ENCODE data around the gene DCTN3. TPM values are rescaled to one million over a fixed set of nuclear protein-coding genes. Genes with fewer than 3 reads are reported as not detected.

Gene DCTN3
- total and polyA plus RNA-seq, 10 of the 15 experiments (the other 5 are each of a cell fraction or from before 2014, with no cell fraction given), result 19.0 to 120 (median 71.8) TPM

DNA sequence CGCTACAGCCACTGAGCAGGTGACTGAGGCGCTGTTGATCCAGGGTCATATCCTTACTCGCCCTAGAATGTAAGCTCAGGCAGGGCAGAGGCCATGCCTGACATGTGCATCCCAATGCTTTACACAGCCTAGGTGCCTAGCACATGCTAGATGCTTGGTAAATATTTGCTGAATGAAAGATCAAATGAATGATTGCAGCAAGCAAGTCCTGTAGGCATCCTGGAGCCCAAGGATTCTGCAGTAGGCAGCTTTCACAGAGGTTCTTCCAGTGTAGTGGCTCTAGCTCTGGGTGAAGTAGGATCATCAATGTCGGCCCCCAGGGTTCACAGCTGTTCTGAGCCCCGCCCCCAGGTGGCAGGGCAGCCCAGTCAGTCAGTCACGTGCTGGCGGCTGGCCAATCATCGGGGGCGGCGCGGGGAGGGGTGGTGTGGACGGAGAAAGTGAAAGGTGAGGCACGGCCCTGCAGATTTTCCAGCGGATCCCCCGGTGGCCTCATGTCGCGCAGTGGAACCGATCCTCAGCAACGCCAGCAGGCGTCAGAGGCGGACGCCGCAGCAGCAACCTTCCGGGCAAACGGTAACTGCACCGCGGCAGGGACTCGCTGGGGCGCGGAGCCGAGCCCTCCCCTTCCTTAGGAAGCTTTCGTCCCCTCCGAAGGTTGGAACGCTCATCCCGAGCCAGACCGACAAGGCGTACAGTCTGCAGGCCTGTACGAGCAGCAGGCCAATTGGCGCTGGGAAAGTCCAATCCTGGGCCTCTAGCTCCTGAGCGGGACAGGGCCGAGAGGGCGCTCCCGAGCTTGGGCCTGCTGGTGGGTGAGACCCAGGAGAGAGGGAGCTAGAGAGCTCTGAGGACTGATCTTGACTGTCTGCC lies 26.2 kb upstream of the DCTN3 start, which contains the start of gene GALT (continued):
- no peak for TF ChIP-seq ZNF592 (IDR thresholded peaks at IDR 0.05)
- no peak for TF ChIP-seq ATF2 (IDR thresholded peaks at IDR 0.05; ENCODE audit: low read length)
- TF ChIP-seq NFYA (IDR thresholded peaks at IDR 0.05; ENCODE audit: borderline replicate concordance, low read depth, low read length), result no peak; the same call in 1 of the 2 replicates
- TF ChIP-seq NFYB (IDR thresholded peaks at IDR 0.05; ENCODE audit: insufficient read depth, low read depth, low read length), result peak; percentile 98
- no peak for TF ChIP-seq HDAC2 (IDR thresholded peaks at IDR 0.05)
- TF ChIP-seq NR2C1 (IDR thresholded peaks at IDR 0.05), result 0 out of 2 replicates have a peak, but pooled peaks have one; percentile 32
- no peak for TF ChIP-seq KDM1A (IDR thresholded peaks at IDR 0.05; ENCODE audit: borderline replicate concordance)
- TF ChIP-seq ZNF207 (IDR thresholded peaks at IDR 0.05; ENCODE audit: borderline replicate concordance), result 0 out of 2 replicates have a peak, but pooled peaks have one; percentile 36
- no peak for TF ChIP-seq IRF5 (IDR thresholded peaks at IDR 0.05; ENCODE audit: borderline replicate concordance)
- TF ChIP-seq, protein P1, sequence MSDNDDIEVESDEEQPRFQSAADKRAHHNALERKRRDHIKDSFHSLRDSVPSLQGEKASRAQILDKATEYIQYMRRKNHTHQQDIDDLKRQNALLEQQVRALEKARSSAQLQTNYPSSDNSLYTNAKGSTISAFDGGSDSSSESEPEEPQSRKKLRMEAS (IDR thresholded peaks at IDR 0.05; ENCODE audit: low read depth, low read length), result peak; percentile 99
- TF ChIP-seq SMARCA5 (IDR thresholded peaks at IDR 0.05), result peak; percentile 68
- TF ChIP-seq IRF4 (IDR thresholded peaks at IDR 0.05; ENCODE audit: low read depth, low read length), result 0 out of 2 replicates have a peak, but pooled peaks have one; percentile 47
- peak; percentile 63; the same call in 1 of the 2 replicates for TF ChIP-seq POLR2AphosphoS5 (IDR thresholded peaks at IDR 0.05; ENCODE audit: low read length)
- TF ChIP-seq ZBED1 (IDR thresholded peaks at IDR 0.05; ENCODE audit: borderline replicate concordance), result no peak
- TF ChIP-seq, protein P2, sequence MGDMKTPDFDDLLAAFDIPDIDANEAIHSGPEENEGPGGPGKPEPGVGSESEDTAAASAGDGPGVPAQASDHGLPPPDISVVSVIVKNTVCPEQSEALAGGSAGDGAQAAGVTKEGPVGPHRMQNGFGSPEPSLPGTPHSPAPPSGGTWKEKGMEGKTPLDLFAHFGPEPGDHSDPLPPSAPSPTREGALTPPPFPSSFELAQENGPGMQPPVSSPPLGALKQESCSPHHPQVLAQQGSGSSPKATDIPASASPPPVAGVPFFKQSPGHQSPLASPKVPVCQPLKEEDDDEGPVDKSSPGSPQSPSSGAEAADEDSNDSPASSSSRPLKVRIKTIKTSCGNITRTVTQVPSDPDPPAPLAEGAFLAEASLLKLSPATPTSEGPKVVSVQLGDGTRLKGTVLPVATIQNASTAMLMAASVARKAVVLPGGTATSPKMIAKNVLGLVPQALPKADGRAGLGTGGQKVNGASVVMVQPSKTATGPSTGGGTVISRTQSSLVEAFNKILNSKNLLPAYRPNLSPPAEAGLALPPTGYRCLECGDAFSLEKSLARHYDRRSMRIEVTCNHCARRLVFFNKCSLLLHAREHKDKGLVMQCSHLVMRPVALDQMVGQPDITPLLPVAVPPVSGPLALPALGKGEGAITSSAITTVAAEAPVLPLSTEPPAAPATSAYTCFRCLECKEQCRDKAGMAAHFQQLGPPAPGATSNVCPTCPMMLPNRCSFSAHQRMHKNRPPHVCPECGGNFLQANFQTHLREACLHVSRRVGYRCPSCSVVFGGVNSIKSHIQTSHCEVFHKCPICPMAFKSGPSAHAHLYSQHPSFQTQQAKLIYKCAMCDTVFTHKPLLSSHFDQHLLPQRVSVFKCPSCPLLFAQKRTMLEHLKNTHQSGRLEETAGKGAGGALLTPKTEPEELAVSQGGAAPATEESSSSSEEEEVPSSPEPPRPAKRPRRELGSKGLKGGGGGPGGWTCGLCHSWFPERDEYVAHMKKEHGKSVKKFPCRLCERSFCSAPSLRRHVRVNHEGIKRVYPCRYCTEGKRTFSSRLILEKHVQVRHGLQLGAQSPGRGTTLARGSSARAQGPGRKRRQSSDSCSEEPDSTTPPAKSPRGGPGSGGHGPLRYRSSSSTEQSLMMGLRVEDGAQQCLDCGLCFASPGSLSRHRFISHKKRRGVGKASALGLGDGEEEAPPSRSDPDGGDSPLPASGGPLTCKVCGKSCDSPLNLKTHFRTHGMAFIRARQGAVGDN (IDR thresholded peaks at IDR 0.05), result 0 out of 2 replicates have a peak, but pooled peaks have one; percentile 24
- no peak for TF ChIP-seq NFXL1 (IDR thresholded peaks at IDR 0.05; ENCODE audit: borderline replicate concordance)
- no peak for TF ChIP-seq MEF2A (IDR thresholded peaks at IDR 0.05; ENCODE audit: insufficient read depth, low read depth, low read length)
- peak; percentile 81 for TF ChIP-seq RB1 (IDR thresholded peaks at IDR 0.05; ENCODE audit: borderline replicate concordance)

Measured in GM12878 (cell line).